ENCODE results near the gene FHOD3. TPM values are rescaled to one million over a fixed set of nuclear protein-coding genes. Genes with fewer than 3 reads are reported as not detected.

Gene FHOD3
- total RNA-seq, 1 experiment from 2014 or later: 22.7 TPM

DNA sequence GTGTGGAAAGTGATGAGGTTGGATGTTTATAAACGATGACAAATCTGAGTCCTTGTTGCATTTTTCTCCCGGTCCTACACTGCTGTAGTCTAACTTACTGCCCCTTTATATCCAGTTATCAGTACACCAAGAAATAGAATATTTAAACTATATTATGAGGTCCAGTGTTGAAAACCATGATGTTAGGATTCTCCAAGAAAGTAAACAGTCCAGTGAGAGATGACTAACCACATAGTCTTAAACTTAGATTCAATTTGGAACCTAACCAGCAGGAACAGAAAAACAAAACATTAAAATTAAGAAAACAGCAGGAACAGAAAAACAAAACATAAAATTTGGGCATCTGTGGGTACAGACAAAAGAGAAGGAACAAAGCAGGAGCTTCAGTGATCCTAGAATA is 388.1 kb downstream of the FHOD3 start:
- no TSS peak for BruUV-seq (replicated peaks)

GRCh38 chr18:36688020-36688965 is 390.8 kb downstream of the FHOD3 start:
- Histone ChIP-seq H3K36me3 (ENCODE audit: control insufficient read depth, insufficient read depth, low read length) (no peaks in the 10 kb centered on the region), H3K27ac (ENCODE audit: low read length) (no peak overlapping the region), H3K27me3 (ENCODE audit: control insufficient read depth, insufficient read depth, low read length) (no peaks in the 10 kb centered on the region), H3K4me1 (ENCODE audit: control insufficient read depth, insufficient read depth, low read length) (no peaks in the 10 kb centered on the region), H3K4me3 (ENCODE audit: low read depth in 2 of 2, low read length in 2 of 2) (no peak overlapping the region), H3K9me3 (ENCODE audit: control insufficient read depth, insufficient read depth, low read depth, low read length) (no peaks in the 10 kb centered on the region)
- DNase-seq (ENCODE audit: low read depth, low spot score): peak; percentile 50
- CTCF ChIA-PET: no interaction called here
- TF ChIP-seq POLR2AphosphoS5 (IDR thresholded peaks at IDR 0.05; ENCODE audit: low read depth, low read length) (no peak), TCF7L2 (IDR thresholded peaks at IDR 0.05; ENCODE audit: low read depth, low read length) (no peak), SIN3A (IDR thresholded peaks at IDR 0.05; ENCODE audit: borderline replicate concordance, insufficient read depth, low read depth, low read length) (no peak)
- TF ChIP-seq, protein P1, sequence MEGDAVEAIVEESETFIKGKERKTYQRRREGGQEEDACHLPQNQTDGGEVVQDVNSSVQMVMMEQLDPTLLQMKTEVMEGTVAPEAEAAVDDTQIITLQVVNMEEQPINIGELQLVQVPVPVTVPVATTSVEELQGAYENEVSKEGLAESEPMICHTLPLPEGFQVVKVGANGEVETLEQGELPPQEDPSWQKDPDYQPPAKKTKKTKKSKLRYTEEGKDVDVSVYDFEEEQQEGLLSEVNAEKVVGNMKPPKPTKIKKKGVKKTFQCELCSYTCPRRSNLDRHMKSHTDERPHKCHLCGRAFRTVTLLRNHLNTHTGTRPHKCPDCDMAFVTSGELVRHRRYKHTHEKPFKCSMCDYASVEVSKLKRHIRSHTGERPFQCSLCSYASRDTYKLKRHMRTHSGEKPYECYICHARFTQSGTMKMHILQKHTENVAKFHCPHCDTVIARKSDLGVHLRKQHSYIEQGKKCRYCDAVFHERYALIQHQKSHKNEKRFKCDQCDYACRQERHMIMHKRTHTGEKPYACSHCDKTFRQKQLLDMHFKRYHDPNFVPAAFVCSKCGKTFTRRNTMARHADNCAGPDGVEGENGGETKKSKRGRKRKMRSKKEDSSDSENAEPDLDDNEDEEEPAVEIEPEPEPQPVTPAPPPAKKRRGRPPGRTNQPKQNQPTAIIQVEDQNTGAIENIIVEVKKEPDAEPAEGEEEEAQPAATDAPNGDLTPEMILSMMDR (IDR thresholded peaks at IDR 0.05): peak; percentile 84
- TF ChIP-seq, protein P2, sequence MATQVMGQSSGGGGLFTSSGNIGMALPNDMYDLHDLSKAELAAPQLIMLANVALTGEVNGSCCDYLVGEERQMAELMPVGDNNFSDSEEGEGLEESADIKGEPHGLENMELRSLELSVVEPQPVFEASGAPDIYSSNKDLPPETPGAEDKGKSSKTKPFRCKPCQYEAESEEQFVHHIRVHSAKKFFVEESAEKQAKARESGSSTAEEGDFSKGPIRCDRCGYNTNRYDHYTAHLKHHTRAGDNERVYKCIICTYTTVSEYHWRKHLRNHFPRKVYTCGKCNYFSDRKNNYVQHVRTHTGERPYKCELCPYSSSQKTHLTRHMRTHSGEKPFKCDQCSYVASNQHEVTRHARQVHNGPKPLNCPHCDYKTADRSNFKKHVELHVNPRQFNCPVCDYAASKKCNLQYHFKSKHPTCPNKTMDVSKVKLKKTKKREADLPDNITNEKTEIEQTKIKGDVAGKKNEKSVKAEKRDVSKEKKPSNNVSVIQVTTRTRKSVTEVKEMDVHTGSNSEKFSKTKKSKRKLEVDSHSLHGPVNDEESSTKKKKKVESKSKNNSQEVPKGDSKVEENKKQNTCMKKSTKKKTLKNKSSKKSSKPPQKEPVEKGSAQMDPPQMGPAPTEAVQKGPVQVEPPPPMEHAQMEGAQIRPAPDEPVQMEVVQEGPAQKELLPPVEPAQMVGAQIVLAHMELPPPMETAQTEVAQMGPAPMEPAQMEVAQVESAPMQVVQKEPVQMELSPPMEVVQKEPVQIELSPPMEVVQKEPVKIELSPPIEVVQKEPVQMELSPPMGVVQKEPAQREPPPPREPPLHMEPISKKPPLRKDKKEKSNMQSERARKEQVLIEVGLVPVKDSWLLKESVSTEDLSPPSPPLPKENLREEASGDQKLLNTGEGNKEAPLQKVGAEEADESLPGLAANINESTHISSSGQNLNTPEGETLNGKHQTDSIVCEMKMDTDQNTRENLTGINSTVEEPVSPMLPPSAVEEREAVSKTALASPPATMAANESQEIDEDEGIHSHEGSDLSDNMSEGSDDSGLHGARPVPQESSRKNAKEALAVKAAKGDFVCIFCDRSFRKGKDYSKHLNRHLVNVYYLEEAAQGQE (IDR thresholded peaks at IDR 0.05; ENCODE audit: insufficient read depth in 1 of 2, low read depth in 2 of 2, low read length in 1 of 2): no peak
- BruUV-seq (replicated peaks): no TSS peak
- no peak for ATAC-seq
- POLR2A ChIA-PET: no interaction called here
- intact Hi-C loops (cut with micrococcal nuclease; ENCODE audit: unreplicated experiment): loop anchor here (2.0 kb wide), 1 partner anchor 69 kb away; no protein-coding TSS in a partner anchor
- in situ Hi-C loops (cut with HindIII; ENCODE audit: low pct_unique_long_range_greater_than_20kb, low sequenced_read_pairs): no loop called here

More for the DNA sequence above, 388.1 kb downstream of the FHOD3 start:
- CTCF ChIA-PET: no interaction called here
- H3K27me3 ChIP-seq (ENCODE audit: control insufficient read depth, insufficient read depth, low read length): no peaks in the 10 kb centered on the region
- intact Hi-C loops (cut with micrococcal nuclease; ENCODE audit: unreplicated experiment): no loop called here
- ATAC-seq (no peak), DNase-seq (ENCODE audit: low read depth, low spot score) (no peak)
- H3K4me3 ChIP-seq (ENCODE audit: low read depth in 2 of 2, low read length in 2 of 2): no peak overlapping the region
- no peaks in the 10 kb centered on the region for H3K36me3 ChIP-seq (ENCODE audit: control insufficient read depth, insufficient read depth, low read length)
- TF ChIP-seq, protein P1 (IDR thresholded peaks at IDR 0.05): no peak
- TF ChIP-seq SIN3A (IDR thresholded peaks at IDR 0.05; ENCODE audit: borderline replicate concordance, insufficient read depth, low read depth, low read length): no peak
- no peak for TF ChIP-seq POLR2AphosphoS5 (IDR thresholded peaks at IDR 0.05; ENCODE audit: low read depth, low read length)
- TF ChIP-seq TCF7L2 (IDR thresholded peaks at IDR 0.05; ENCODE audit: low read depth, low read length): no peak
- TF ChIP-seq, protein P2 (IDR thresholded peaks at IDR 0.05; ENCODE audit: insufficient read depth in 1 of 2, low read depth in 2 of 2, low read length in 1 of 2): no peak
- H3K4me1 ChIP-seq (ENCODE audit: control insufficient read depth, insufficient read depth, low read length): no peaks in the 10 kb centered on the region
- in situ Hi-C loops (cut with HindIII; ENCODE audit: low pct_unique_long_range_greater_than_20kb, low sequenced_read_pairs): no loop called here
- H3K27ac ChIP-seq (ENCODE audit: low read length): no peak overlapping the region
- POLR2A ChIA-PET: no interaction called here
- H3K9me3 ChIP-seq (ENCODE audit: control insufficient read depth, insufficient read depth, low read depth, low read length): no peaks in the 10 kb centered on the region

Measured in Panc1 (cell line).